Measurements from ENCODE around the gene STK11. TPM values are rescaled to one million over a fixed set of nuclear protein-coding genes. Genes with fewer than 3 reads are reported as not detected.
"Not testable (repeated sequence)": the region's sequence is repeated elsewhere in the genome, so short reads cannot be mapped to it uniquely, and the experiment has no call there.

The STK11 gene
- polyA plus RNA-seq, 1 of the 3 experiments (the other 2 are of a cell fraction), result 55.5 TPM

DNA sequence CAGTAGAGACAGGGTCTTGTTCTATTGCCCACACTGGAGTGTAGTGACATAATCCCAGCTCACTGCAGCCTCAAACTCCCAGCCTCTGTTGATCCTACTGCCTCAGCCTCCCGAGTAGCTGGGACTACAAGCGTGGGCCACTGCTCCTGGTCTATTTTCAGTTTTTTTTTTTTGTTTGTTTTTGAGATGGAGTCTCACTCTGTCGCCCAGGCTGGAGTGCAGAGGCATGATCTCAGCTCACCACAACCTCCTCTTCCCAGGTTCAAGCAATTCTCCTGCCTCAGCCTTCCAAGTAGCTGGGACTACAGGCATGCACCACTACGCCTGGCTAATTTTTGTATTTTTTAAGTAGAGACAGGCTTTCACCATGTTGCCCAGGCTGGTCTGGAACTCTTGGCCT, 5.0 kb upstream of the STK11 start:
- 94% methylated on average over 4 of the region's 4 CpGs for WGBS (ENCODE audit: low lambda C conversion rate)
- Histone ChIP-seq H3F3A (replicated peaks; ENCODE audit: insufficient read depth) (peaks cover 13% of the 10 kb centered on the region), H3K4me1 (ENCODE audit: control insufficient read depth in 1 of 2, insufficient read depth in 2 of 2, low read depth in 1 of 2, low read length in 1 of 2) (peaks cover 8 to 11% of the 10 kb centered on the region in 2 experiments; a peak in 1 of 4 replicates)
- H3K4me3 ChIP-seq (ENCODE audit: low read depth in 2 of 2, low read length in 1 of 2); H4K20me1 ChIP-seq (ENCODE audit: insufficient read depth); H3K4me2 ChIP-seq; H3K9ac ChIP-seq; H2AFZ ChIP-seq (ENCODE audit: low read depth); H3K36me3 ChIP-seq (replicated peaks in 1 of 2; ENCODE audit: control insufficient read depth in 1 of 2, insufficient read depth in 2 of 2, low read length in 1 of 2); H3K27ac ChIP-seq (ENCODE audit: low read depth in 2 of 2, low read length in 1 of 2); H3K9me2 ChIP-seq; H3K27me3 ChIP-seq (ENCODE audit: insufficient read depth); DNase-seq; POLR2A ChIA-PET; H3K9me3 ChIP-seq; H3K79me2 ChIP-seq (ENCODE audit: insufficient read depth): not testable (repeated sequence)
- CTCF ChIA-PET, result interaction anchor here (1.5 to 4.3 kb wide), 2 partner anchors 44 to 88 kb away, joined by 7 to 40 read pairs; no protein-coding TSS in a partner anchor

DNA sequence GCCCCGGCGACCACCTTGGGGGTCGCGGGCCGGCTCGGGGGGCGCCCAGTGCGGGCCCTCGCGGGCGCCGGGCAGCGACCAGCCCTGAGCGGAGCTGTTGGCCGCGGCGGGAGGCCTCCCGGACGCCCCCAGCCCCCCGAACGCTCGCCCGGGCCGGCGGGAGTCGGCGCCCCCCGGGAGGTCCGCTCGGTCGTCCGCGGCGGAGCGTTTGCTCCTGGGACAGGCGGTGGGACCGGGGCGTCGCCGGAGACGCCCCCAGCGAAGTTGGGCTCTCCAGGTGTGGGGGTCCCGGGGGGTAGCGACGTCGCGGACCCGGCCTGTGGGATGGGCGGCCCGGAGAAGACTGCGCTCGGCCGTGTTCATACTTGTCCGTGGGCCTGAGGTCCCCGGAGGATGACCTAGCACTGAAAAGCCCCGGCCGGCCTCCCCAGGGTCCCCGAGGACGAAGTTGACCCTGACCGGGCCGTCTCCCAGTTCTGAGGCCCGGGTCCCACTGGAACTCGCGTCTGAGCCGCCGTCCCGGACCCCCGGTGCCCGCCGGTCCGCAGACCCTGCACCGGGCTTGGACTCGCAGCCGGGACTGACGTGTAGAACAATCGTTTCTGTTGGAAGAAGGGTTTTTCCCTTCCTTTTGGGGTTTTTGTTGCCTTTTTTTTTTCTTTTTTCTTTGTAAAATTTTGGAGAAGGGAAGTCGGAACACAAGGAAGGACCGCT, 729 bp downstream of the STK11 start:
- Histone ChIP-seq H3K4me2 (peak overlapping the region; percentile 93), H3K36me3 (replicated peaks in 1 of 2; ENCODE audit: control insufficient read depth in 1 of 2, insufficient read depth in 2 of 2, low read length in 1 of 2) (peaks cover 4 to 11% of the 10 kb centered on the region in 2 experiments), H3K9me2 (no peaks in the 10 kb centered on the region), H3K27me3 (ENCODE audit: insufficient read depth) (no peaks in the 10 kb centered on the region), H3K79me2 (ENCODE audit: insufficient read depth) (peaks cover 52% of the 10 kb centered on the region), H3K4me3 (ENCODE audit: low read depth in 2 of 2, low read length in 1 of 2) (peak overlapping the region; percentile 65 to 85), H2AFZ (ENCODE audit: low read depth) (no peak overlapping the region), H3K9me3 (no peaks in the 10 kb centered on the region), H3K9ac (peak overlapping the region; percentile 84), H4K20me1 (ENCODE audit: insufficient read depth) (peaks cover 27% of the 10 kb centered on the region), H3F3A (replicated peaks; ENCODE audit: insufficient read depth) (peaks cover 27% of the 10 kb centered on the region), H3K4me1 (ENCODE audit: control insufficient read depth in 1 of 2, insufficient read depth in 2 of 2, low read depth in 1 of 2, low read length in 1 of 2) (peaks cover 8 to 30% of the 10 kb centered on the region in 2 experiments; a peak in 2 of 4 replicates), H3K27ac (ENCODE audit: low read depth in 2 of 2, low read length in 1 of 2) (peak overlapping the region in 1 of 2 experiments; percentile 49)
- TF ChIP-seq, protein P1, sequence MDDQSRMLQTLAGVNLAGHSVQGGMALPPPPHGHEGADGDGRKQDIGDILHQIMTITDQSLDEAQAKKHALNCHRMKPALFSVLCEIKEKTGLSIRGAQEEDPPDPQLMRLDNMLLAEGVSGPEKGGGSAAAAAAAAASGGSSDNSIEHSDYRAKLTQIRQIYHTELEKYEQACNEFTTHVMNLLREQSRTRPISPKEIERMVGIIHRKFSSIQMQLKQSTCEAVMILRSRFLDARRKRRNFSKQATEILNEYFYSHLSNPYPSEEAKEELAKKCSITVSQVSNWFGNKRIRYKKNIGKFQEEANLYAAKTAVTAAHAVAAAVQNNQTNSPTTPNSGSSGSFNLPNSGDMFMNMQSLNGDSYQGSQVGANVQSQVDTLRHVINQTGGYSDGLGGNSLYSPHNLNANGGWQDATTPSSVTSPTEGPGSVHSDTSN (IDR thresholded peaks at IDR 0.05), result no peak
- TF ChIP-seq, protein P2, sequence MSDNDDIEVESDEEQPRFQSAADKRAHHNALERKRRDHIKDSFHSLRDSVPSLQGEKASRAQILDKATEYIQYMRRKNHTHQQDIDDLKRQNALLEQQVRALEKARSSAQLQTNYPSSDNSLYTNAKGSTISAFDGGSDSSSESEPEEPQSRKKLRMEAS (IDR thresholded peaks at IDR 0.05; ENCODE audit: low read depth), result no peak
- TF ChIP-seq TAF1 (IDR thresholded peaks at IDR 0.05; ENCODE audit: borderline replicate concordance, low read depth, low read length), result no peak
- TF ChIP-seq, protein P3, sequence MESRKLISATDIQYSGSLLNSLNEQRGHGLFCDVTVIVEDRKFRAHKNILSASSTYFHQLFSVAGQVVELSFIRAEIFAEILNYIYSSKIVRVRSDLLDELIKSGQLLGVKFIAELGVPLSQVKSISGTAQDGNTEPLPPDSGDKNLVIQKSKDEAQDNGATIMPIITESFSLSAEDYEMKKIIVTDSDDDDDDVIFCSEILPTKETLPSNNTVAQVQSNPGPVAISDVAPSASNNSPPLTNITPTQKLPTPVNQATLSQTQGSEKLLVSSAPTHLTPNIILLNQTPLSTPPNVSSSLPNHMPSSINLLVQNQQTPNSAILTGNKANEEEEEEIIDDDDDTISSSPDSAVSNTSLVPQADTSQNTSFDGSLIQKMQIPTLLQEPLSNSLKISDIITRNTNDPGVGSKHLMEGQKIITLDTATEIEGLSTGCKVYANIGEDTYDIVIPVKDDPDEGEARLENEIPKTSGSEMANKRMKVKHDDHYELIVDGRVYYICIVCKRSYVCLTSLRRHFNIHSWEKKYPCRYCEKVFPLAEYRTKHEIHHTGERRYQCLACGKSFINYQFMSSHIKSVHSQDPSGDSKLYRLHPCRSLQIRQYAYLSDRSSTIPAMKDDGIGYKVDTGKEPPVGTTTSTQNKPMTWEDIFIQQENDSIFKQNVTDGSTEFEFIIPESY (IDR thresholded peaks at IDR 0.05; ENCODE audit: borderline replicate concordance, low read depth), result no peak
- TF ChIP-seq JUND (IDR thresholded peaks at IDR 0.05), result no peak
- no peak for TF ChIP-seq RCOR1 (IDR thresholded peaks at IDR 0.05; ENCODE audit: low read length)
- TF ChIP-seq FOXJ3 (CRISPR knock-in tag; IDR thresholded peaks at IDR 0.05), result no peak
- TF ChIP-seq EZH2phosphoT487 (IDR thresholded peaks at IDR 0.05; ENCODE audit: borderline replicate concordance, low read depth), result no peak
- TF ChIP-seq, protein P4, sequence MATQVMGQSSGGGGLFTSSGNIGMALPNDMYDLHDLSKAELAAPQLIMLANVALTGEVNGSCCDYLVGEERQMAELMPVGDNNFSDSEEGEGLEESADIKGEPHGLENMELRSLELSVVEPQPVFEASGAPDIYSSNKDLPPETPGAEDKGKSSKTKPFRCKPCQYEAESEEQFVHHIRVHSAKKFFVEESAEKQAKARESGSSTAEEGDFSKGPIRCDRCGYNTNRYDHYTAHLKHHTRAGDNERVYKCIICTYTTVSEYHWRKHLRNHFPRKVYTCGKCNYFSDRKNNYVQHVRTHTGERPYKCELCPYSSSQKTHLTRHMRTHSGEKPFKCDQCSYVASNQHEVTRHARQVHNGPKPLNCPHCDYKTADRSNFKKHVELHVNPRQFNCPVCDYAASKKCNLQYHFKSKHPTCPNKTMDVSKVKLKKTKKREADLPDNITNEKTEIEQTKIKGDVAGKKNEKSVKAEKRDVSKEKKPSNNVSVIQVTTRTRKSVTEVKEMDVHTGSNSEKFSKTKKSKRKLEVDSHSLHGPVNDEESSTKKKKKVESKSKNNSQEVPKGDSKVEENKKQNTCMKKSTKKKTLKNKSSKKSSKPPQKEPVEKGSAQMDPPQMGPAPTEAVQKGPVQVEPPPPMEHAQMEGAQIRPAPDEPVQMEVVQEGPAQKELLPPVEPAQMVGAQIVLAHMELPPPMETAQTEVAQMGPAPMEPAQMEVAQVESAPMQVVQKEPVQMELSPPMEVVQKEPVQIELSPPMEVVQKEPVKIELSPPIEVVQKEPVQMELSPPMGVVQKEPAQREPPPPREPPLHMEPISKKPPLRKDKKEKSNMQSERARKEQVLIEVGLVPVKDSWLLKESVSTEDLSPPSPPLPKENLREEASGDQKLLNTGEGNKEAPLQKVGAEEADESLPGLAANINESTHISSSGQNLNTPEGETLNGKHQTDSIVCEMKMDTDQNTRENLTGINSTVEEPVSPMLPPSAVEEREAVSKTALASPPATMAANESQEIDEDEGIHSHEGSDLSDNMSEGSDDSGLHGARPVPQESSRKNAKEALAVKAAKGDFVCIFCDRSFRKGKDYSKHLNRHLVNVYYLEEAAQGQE (IDR thresholded peaks at IDR 0.05; ENCODE audit: low read depth, low read length), result no peak
- no peak for TF ChIP-seq EP300 (IDR thresholded peaks at IDR 0.05; ENCODE audit: borderline replicate concordance in 1 of 2, low read depth in 1 of 2, low read length in 1 of 2)
- TF ChIP-seq, protein P5, sequence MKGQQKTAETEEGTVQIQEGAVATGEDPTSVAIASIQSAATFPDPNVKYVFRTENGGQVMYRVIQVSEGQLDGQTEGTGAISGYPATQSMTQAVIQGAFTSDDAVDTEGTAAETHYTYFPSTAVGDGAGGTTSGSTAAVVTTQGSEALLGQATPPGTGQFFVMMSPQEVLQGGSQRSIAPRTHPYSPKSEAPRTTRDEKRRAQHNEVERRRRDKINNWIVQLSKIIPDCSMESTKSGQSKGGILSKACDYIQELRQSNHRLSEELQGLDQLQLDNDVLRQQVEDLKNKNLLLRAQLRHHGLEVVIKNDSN (IDR thresholded peaks at IDR 0.05; ENCODE audit: borderline replicate concordance, low read depth), result no peak
- TF ChIP-seq CHD2 (IDR thresholded peaks at IDR 0.05; ENCODE audit: low read length, partially characterized antibody), result no peak
- TF ChIP-seq GABPA (IDR thresholded peaks at IDR 0.05; ENCODE audit: low read depth), result no peak
- TF ChIP-seq TCF12 (IDR thresholded peaks at IDR 0.05), result no peak
- peak; percentile 55 for DNase-seq
- ChIA-PET POLR2A (no interaction called here), CTCF (interaction anchor here (0.6 kb wide), 1 partner anchor 55 kb away, joined by 3 read pairs; no protein-coding TSS in a partner anchor)
- WGBS (ENCODE audit: low lambda C conversion rate), result 4% methylated on average over 22 of the region's 78 CpGs

Data from SK-N-SH (cell line).